ENCODE measurements around the gene UBB. TPM values are rescaled to one million over a fixed set of nuclear protein-coding genes. Genes with fewer than 3 reads are reported as not detected.

Gene UBB
- total RNA-seq, 1 experiment from 2014 or later = 1,654 TPM

GRCh38 chr17:16422416-16422815 is 41.5 kb downstream of the UBB start:
- H3K27me3 ChIP-seq (ENCODE audit: control insufficient read depth, insufficient read depth, low read length) = no peaks in the 10 kb centered on the region
- intact Hi-C loops (cut with micrococcal nuclease; ENCODE audit: unreplicated experiment) (no loop called here), in situ Hi-C loops (cut with HindIII; ENCODE audit: low pct_unique_long_range_greater_than_20kb, low sequenced_read_pairs) (no loop called here)
- no peaks in the 10 kb centered on the region for H3K9me3 ChIP-seq (ENCODE audit: control insufficient read depth, insufficient read depth, low read depth, low read length)
- no peak overlapping the region for H3K4me3 ChIP-seq (ENCODE audit: low read depth in 2 of 2, low read length in 2 of 2)
- peaks cover 8% of the 10 kb centered on the region; the same call in 1 of the 2 replicates for H3K4me1 ChIP-seq (ENCODE audit: control insufficient read depth, insufficient read depth, low read length)
- BruUV-seq (replicated peaks) = no TSS peak
- no peak overlapping the region for H3K27ac ChIP-seq (ENCODE audit: low read length)
- ChIA-PET CTCF (no interaction called here), POLR2A (no interaction called here)
- TF ChIP-seq POLR2AphosphoS5 (IDR thresholded peaks at IDR 0.05; ENCODE audit: low read depth, low read length) = no peak
- DNase-seq (ENCODE audit: low read depth, low spot score) (no peak), ATAC-seq (no peak)
- no peaks in the 10 kb centered on the region for H3K36me3 ChIP-seq (ENCODE audit: control insufficient read depth, insufficient read depth, low read length)

GRCh38 chr17:16423226-16423872 is 42.5 kb downstream of the UBB start:
- H3K36me3 ChIP-seq (ENCODE audit: control insufficient read depth, insufficient read depth, low read length) = no peaks in the 10 kb centered on the region
- intact Hi-C loops (cut with micrococcal nuclease; ENCODE audit: unreplicated experiment) (no loop called here), in situ Hi-C loops (cut with HindIII; ENCODE audit: low pct_unique_long_range_greater_than_20kb, low sequenced_read_pairs) (no loop called here)
- POLR2A ChIA-PET = interaction anchor here (0.5 kb wide), 1 partner anchor 37 kb away, joined by 3 read pairs; no protein-coding TSS in a partner anchor
- H3K27ac ChIP-seq (ENCODE audit: low read length) = no peak overlapping the region
- ATAC-seq = no peak
- no peak for TF ChIP-seq CTCF (IDR thresholded peaks at IDR 0.05)
- no peaks in the 10 kb centered on the region for H3K27me3 ChIP-seq (ENCODE audit: control insufficient read depth, insufficient read depth, low read length)
- BruUV-seq (replicated peaks) = no TSS peak
- no peak overlapping the region for H3K4me3 ChIP-seq (ENCODE audit: low read depth in 2 of 2, low read length in 2 of 2)
- H3K9me3 ChIP-seq (ENCODE audit: control insufficient read depth, insufficient read depth, low read depth, low read length) = no peaks in the 10 kb centered on the region
- CTCF ChIA-PET = no interaction called here
- DNase-seq (ENCODE audit: low read depth, low spot score) = no peak
- peaks cover 8% of the 10 kb centered on the region; the same call in 1 of the 2 replicates for H3K4me1 ChIP-seq (ENCODE audit: control insufficient read depth, insufficient read depth, low read length)

GRCh38 chr17:16425202-16425601 is 44.3 kb downstream of the UBB start:
- H3K4me1 ChIP-seq (ENCODE audit: control insufficient read depth, insufficient read depth, low read length) = no peaks in the 10 kb centered on the region
- TF ChIP-seq TCF7L2 (IDR thresholded peaks at IDR 0.05; ENCODE audit: low read depth, low read length) (no peak), POLR2AphosphoS5 (IDR thresholded peaks at IDR 0.05; ENCODE audit: low read depth, low read length) (no peak), SIN3A (IDR thresholded peaks at IDR 0.05; ENCODE audit: borderline replicate concordance, insufficient read depth, low read depth, low read length) (no peak), REST (IDR thresholded peaks at IDR 0.05; ENCODE audit: insufficient read depth in 1 of 2, low read depth in 2 of 2, low read length in 1 of 2) (no peak), CTCF (IDR thresholded peaks at IDR 0.05) (no peak)
- no peak overlapping the region for H3K27ac ChIP-seq (ENCODE audit: low read length)
- BruUV-seq (replicated peaks) = no TSS peak
- ATAC-seq = no peak
- no peaks in the 10 kb centered on the region for H3K27me3 ChIP-seq (ENCODE audit: control insufficient read depth, insufficient read depth, low read length)
- POLR2A ChIA-PET = no interaction called here
- no peak for DNase-seq (ENCODE audit: low read depth, low spot score)
- H3K4me3 ChIP-seq (ENCODE audit: low read depth in 2 of 2, low read length in 2 of 2) = no peak overlapping the region
- H3K9me3 ChIP-seq (ENCODE audit: control insufficient read depth, insufficient read depth, low read depth, low read length) = no peaks in the 10 kb centered on the region
- CTCF ChIA-PET = no interaction called here
- in situ Hi-C loops (cut with HindIII; ENCODE audit: low pct_unique_long_range_greater_than_20kb, low sequenced_read_pairs) = no loop called here
- H3K36me3 ChIP-seq (ENCODE audit: control insufficient read depth, insufficient read depth, low read length) = no peaks in the 10 kb centered on the region
- intact Hi-C loops (cut with micrococcal nuclease; ENCODE audit: unreplicated experiment) = no loop called here

All from Panc1 (cell line).